Heart right ventricle (tissue), 16 donors: ENCODE data around the gene DHX34. TPM values are rescaled to one million over a fixed set of nuclear protein-coding genes. Genes with fewer than 3 reads are reported as not detected.
"Not testable (repeated sequence)": the region's sequence is repeated elsewhere in the genome, so short reads cannot be mapped to it uniquely, and the experiment has no call there.

Source experiments
- ATAC-seq, 8 donors: fragments of 200-7000 bp; cut with Tn5 transposase; one replicate each; pipeline ENCODE4 v1.9.1; 2020; ENCODE audit warnings: mild to moderate bottlenecking in 8 of 8, moderate library complexity in 8 of 8, moderate number of reproducible peaks in 1 of 8
- DNase-seq, 2 donors: peaks; one replicate each; pipeline ENCODE4 v3.0.0-alpha.2; 2020
- H3K27ac ChIP-seq, 10 donors: fragments of 200-600 bp; sonication (generic) in 2 of 10; one replicate each; pipeline versions ENCODE4 v1.5.0 to v1.8.0; 2020 to 2022; ENCODE audit warnings: mild to moderate bottlenecking in 3 of 10
- H3K27me3 ChIP-seq, 7 donors: fragments of 200-600 bp; one replicate each; pipeline ENCODE4 v1.8.0; 2021 to 2022; ENCODE audit warnings: mild to moderate bottlenecking in 2 of 7
- H3K36me3 ChIP-seq, 9 donors: fragments of 200-600 bp; sonication (generic) in 1 of 9; one replicate each; pipeline versions ENCODE4 v1.5.0 to v1.8.0; 2020 to 2022; ENCODE audit warnings: mild to moderate bottlenecking in 2 of 9
- H3K4me1 ChIP-seq, 9 donors: fragments of 200-600 bp; sonication (generic) in 1 of 9; one replicate each; pipeline versions ENCODE4 v1.5.0 to v1.8.0; 2020 to 2022; ENCODE audit warnings: mild to moderate bottlenecking in 4 of 9
- H3K4me3 ChIP-seq, 10 donors: fragments of 200-600 bp; sonication (generic) in 2 of 10; one replicate each; pipeline versions ENCODE4 v1.5.0 to v1.8.0; 2020 to 2022; ENCODE audit warnings: mild to moderate bottlenecking in 7 of 10, moderate library complexity in 2 of 10
- H3K9me3 ChIP-seq, 11 donors: fragments of 200-600 bp in 10 of 11; sonication (generic) in 2 of 11; one replicate each; pipeline versions ENCODE4 v1.5.0 to v1.8.0; 2013 to 2022; ENCODE audit warnings: mild to moderate bottlenecking in 2 of 11, control low read depth in 1 of 11, moderate library complexity in 1 of 11
- WGBS, 2 donors: extraction: QIAGEN DNeasy Blood & Tissue Kit; methylation state at CpG; one replicate each; pipeline ENCODE4 v1.1.7; 2013; ENCODE audit warnings: inconsistent platforms in 1 of 2; 5-methylcytosine and 5-hydroxymethylcytosine counted together
- intact Hi-C, 10 donors: fragments of 100-400 bp; cut with DNase I; formaldehyde crosslinking; loops; one replicate each; pipeline versions ENCODE4 v1.11.1 to v1.14.2; 2022
- long read RNA-seq, 3 donors: library from polyadenylated mRNA; unstranded; transcript quantifications; one replicate each; pipeline ENCODE4 v2.0.0, GENCODE V29; 2020 to 2021
- polyA plus RNA-seq, 2 donors: library from polyadenylated mRNA; stranded (reverse); fragments of 200-250 nt; gene quantifications; one replicate each; pipeline ENCODE4 v1.2.3, GENCODE V29; 2013
- total RNA-seq, 10 donors: library from RNA; stranded (reverse); fragmentation: NEBNext Ultra II Directional in 3 of 10; extraction: Animal tissue kit (Norgen Biotek cat#: 25700) in 3 of 10; gene quantifications; one replicate each; pipeline versions ENCODE4 v1.2.1 to v1.2.4, GENCODE V29; 2021 to 2023
- TF ChIP-seq, protein P1 (sequence below), 9 donors: fragments of 200-600 bp; sonication (generic) in 2 of 9; IDR thresholded peaks; one replicate each; pipeline versions ENCODE4 v1.5.0 to v1.8.0; 2021 to 2022; ENCODE audit warnings: antibody characterized with exemption in 9 of 9, mild to moderate bottlenecking in 5 of 9, moderate library complexity in 1 of 9
- donor health status: Arrhythmogenic right ventricular cardiomyopathy.
- donor health status: ischemic (EF 13 %, LVEDD 7.1; RV severe dilation, severe dysfunction).
- donor health status: healthy with polysubstance abuse.
- donor health status: DM: no; HTN: yes; CAD: no.
- donor health status: DM: no; HTN: no; CAD: no.
- donor health status: ischemic (EF 25% LVEDD 6.9; RV normal size, moderate dysfunction).
- donor health status: ischemic (EF 25% LVEDD 5.7; RV mildly dilated, moderate dysfunction).
- donor health status: healthy.
- donor health status: DM: yes; HTN: yes; CAD: no.
- donor health status: Ischemic cardiomyopathy.
- donor health status: ischemic (EF 35%, LVEDD 5.7; RV mildly dilated, moderate dysfunction).
- donor health status: nonischemic (EF 11% LVEDD 7.7; RV severe dilation, severe dysfunction).
- donor health status: DM: yes; HTN: yes; CAD: no.
- donor health status: PGD.
- donor health status: ischemic (EF 29% LVEDD 5.4; RV normal size, mild dysfunction).
- donor health status: nonischemic (EF 23%, LVEDD 6.1; RV moderate dilation, normal function).

The DHX34 gene, protein sequence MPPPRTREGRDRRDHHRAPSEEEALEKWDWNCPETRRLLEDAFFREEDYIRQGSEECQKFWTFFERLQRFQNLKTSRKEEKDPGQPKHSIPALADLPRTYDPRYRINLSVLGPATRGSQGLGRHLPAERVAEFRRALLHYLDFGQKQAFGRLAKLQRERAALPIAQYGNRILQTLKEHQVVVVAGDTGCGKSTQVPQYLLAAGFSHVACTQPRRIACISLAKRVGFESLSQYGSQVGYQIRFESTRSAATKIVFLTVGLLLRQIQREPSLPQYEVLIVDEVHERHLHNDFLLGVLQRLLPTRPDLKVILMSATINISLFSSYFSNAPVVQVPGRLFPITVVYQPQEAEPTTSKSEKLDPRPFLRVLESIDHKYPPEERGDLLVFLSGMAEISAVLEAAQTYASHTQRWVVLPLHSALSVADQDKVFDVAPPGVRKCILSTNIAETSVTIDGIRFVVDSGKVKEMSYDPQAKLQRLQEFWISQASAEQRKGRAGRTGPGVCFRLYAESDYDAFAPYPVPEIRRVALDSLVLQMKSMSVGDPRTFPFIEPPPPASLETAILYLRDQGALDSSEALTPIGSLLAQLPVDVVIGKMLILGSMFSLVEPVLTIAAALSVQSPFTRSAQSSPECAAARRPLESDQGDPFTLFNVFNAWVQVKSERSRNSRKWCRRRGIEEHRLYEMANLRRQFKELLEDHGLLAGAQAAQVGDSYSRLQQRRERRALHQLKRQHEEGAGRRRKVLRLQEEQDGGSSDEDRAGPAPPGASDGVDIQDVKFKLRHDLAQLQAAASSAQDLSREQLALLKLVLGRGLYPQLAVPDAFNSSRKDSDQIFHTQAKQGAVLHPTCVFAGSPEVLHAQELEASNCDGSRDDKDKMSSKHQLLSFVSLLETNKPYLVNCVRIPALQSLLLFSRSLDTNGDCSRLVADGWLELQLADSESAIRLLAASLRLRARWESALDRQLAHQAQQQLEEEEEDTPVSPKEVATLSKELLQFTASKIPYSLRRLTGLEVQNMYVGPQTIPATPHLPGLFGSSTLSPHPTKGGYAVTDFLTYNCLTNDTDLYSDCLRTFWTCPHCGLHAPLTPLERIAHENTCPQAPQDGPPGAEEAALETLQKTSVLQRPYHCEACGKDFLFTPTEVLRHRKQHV
- total RNA-seq (1 to 10 TPM; 4.4 to 8.8 (median 5.5) TPM), polyA plus RNA-seq (10 to 100 TPM in 1 of 2 donors, 1 to 10 TPM in 1; 9.7 to 11.7 TPM)
- long read RNA-seq, donor 1, partial matches to known transcripts: 7 of 7 reads
- long read RNA-seq, donor 1, other reads (novel, unspliced or antisense): 0 of 7 reads
- long read RNA-seq, donor 2, full-length matches to known transcripts: 1 of 9 reads
- long read RNA-seq, donor 2, partial matches to known transcripts: 6 of 9 reads
- long read RNA-seq, donor 2, other reads (novel, unspliced or antisense): 2 of 9 reads
- long read RNA-seq, donor 3, full-length matches to known transcripts: 1 of 9 reads
- long read RNA-seq, donor 3, partial matches to known transcripts: 5 of 9 reads
- long read RNA-seq, donor 3, other reads (novel, unspliced or antisense): 3 of 9 reads

DNA sequence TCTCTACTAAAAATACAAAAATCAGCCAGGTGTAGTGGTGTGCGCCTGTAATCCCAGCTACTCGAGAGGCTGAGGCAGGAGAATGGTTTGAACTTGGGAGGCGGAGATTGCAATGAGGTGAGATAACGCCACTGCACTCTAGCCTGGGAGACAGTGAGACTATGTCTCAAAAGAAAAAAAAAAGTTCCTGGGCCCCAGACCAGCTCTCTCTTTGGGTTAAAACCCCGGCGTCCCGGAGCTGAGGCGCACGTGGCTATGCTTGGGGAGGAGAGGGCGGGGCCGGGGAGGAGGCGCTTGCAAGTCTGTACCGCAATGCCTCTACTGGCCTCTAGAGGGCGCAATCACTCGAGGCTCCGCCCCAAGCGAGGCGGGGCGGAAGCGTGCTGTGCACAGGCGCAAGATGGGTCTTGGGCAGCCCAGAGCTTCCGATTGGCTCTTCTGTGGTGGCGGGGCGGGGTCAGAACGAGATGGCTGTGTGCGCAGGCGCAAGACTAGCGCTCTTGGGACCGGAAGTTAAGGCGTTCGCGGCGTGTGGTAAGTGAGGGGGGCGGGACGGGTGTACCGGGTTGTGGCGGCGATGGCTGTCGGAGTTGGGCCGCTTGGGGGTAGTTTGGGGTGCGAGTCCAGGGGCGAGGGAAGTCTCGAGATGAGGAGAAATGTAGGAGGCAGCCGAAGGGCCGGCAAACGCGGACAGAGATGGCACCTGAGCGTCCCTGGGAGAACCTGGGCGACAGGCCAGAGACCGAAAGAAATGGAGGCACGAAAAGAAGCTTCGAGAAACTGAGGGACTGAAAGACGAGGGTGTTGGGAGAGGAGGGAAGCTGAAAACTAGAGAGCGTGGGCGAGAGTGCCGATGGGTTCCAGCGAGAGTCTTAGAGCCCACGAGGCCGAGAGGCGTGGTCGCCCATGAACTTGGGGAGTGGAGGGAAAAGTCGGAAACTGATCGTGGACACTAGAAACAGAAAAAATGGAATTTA lies at the start of gene DHX34:
TSS of gene DHX34 (plus strand) at position 497 of the 977 bp plus-strand sequence. CDS start 3,716 bp downstream, outside the sequence.
- Histone ChIP-seq H3K27ac (peak within 1 kb of the TSS in 9 of 10 donors; percentile 5 to 93 (median 78)), H3K4me1 (peaks cover 0 to 40% (median 17%) of the 10 kb centered on the region in 9 donors), H3K4me3 (peak within 1 kb of the TSS; percentile 50 to 96 (median 88)), H3K36me3 (peaks cover 0 to 22% (median 13%) of the 10 kb centered on the region in 9 donors), H3K27me3 (no peaks in the 10 kb centered on the region), H3K9me3 (no peaks in the 10 kb centered on the region)
- WGBS, 2 donors: 3 to 4% methylated on average over 63 of the region's 63 CpGs
- ATAC-seq (peak; percentile 100), DNase-seq (peak; percentile 98 to 99)
- intact Hi-C loops: loop anchor here in 1 of 10 donors (5.0 kb wide), 1 partner anchor 43 kb away; no protein-coding TSS in a partner anchor
- TF ChIP-seq, protein P1, sequence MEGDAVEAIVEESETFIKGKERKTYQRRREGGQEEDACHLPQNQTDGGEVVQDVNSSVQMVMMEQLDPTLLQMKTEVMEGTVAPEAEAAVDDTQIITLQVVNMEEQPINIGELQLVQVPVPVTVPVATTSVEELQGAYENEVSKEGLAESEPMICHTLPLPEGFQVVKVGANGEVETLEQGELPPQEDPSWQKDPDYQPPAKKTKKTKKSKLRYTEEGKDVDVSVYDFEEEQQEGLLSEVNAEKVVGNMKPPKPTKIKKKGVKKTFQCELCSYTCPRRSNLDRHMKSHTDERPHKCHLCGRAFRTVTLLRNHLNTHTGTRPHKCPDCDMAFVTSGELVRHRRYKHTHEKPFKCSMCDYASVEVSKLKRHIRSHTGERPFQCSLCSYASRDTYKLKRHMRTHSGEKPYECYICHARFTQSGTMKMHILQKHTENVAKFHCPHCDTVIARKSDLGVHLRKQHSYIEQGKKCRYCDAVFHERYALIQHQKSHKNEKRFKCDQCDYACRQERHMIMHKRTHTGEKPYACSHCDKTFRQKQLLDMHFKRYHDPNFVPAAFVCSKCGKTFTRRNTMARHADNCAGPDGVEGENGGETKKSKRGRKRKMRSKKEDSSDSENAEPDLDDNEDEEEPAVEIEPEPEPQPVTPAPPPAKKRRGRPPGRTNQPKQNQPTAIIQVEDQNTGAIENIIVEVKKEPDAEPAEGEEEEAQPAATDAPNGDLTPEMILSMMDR (IDR thresholded peaks at IDR 0.05): peak; percentile 96 to 100 (median 100)

DNA sequence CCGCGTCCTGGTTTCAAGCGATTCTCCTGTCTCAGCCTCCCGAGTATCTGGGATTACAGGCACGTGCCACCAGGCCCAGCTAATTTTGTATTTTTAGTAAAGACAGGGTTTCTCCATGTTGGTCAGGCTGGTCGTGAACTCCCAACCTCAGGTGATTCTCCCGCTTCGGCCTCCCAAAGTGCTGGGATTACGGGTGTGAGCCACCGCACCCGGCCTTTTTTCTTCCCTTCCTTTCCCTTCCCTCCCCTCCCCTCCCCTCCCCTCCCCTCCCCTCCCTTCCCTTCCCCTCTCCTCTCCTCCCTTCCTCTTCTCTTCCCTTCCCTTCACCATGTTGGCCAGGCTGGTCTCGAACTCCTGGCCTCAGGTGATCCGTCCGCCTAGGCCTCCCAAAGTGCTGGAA lies 48.2 kb upstream of the DHX34 start:
- not testable (repeated sequence) for H3K27me3 ChIP-seq, H3K9me3 ChIP-seq, H3K36me3 ChIP-seq, H3K4me3 ChIP-seq, H3K27ac ChIP-seq, ATAC-seq, DNase-seq
- intact Hi-C loops: loop anchor here in 3 of 10 donors (5.0 kb wide), 2 partner anchors 86 to 91 kb away; no protein-coding TSS in a partner anchor
- 89 to 92% methylated on average over 13 to 14 of the region's 14 CpGs for WGBS, 2 donors
- peaks cover 0 to 11% (median 0%) of the 10 kb centered on the region in 9 donors for H3K4me1 ChIP-seq

GRCh38 chr19:47302249-47302648 lies 46.9 kb upstream of the DHX34 start:
- peaks cover 0 to 11% (median 0%) of the 10 kb centered on the region in 9 donors for H3K4me1 ChIP-seq
- ATAC-seq: no peak
- TF ChIP-seq, protein P1 (IDR thresholded peaks at IDR 0.05): no peak
- no peaks in the 10 kb centered on the region for H3K27me3 ChIP-seq
- no peak for DNase-seq
- H3K36me3 ChIP-seq: no peaks in the 10 kb centered on the region
- 95 to 96% methylated on average over 10 of the region's 10 CpGs for WGBS, 2 donors
- intact Hi-C loops: loop anchor here in 3 of 10 donors (5.0 kb wide), 2 partner anchors 85 to 90 kb away; no protein-coding TSS in a partner anchor
- no peaks in the 10 kb centered on the region for H3K9me3 ChIP-seq
- no peak overlapping the region for H3K27ac ChIP-seq
- no peak overlapping the region for H3K4me3 ChIP-seq
